Mesodermal cell (in vitro differentiated cells): ENCODE results near the gene MAST4.

Experiments
- H3K27ac ChIP-seq: 2 replicates; pipeline ENCODE4 v1.7.0; 2013; ENCODE audit warnings: mild to moderate bottlenecking, low read depth, low read length, moderate library complexity; ENCODE audit not compliant: severe bottlenecking
- H3K36me3 ChIP-seq: 2 replicates; pipeline ENCODE4 v1.7.1; 2013; ENCODE audit warnings: mild to moderate bottlenecking, low read length, moderate library complexity; ENCODE audit not compliant: control insufficient read depth, insufficient read depth
- H3K4me1 ChIP-seq: one replicate; pipeline ENCODE4 v1.7.1; 2013; ENCODE audit warnings: mild to moderate bottlenecking, low read length; ENCODE audit not compliant: insufficient read depth, control insufficient read depth, poor library complexity, severe bottlenecking
- H3K4me3 ChIP-seq: 2 replicates; pipeline ENCODE4 v1.7.0; 2013; ENCODE audit warnings: low read length, control low read depth, mild to moderate bottlenecking; ENCODE audit not compliant: insufficient read depth, poor library complexity, severe bottlenecking; ENCODE audit errors: extremely low read depth
- H3K9me3 ChIP-seq: 2 replicates; pipeline ENCODE4 v1.7.1; 2013; ENCODE audit warnings: mild to moderate bottlenecking, low read length, moderate library complexity; ENCODE audit not compliant: control insufficient read depth
- WGBS, 2 experiments: methylation state at CpG; one replicate each; pipeline ENCODE4 v1.1.5; 2013; ENCODE audit warnings: missing lambda C conversion rate in 2 of 2; ENCODE audit not compliant: insufficient coverage in 2 of 2; 5-methylcytosine and 5-hydroxymethylcytosine counted together

MAST4 gene

GRCh38 chr5:67029481-67029880, 433.3 kb downstream of the MAST4 start:
- H3K36me3 ChIP-seq, result no peaks in the 10 kb centered on the region
- H3K27ac ChIP-seq, result no peak overlapping the region
- no peak overlapping the region for H3K4me3 ChIP-seq
- H3K4me1 ChIP-seq, result peaks cover 34% of the 10 kb centered on the region
- no peaks in the 10 kb centered on the region for H3K9me3 ChIP-seq

GRCh38 chr5:67030289-67031056, 434.3 kb downstream of the MAST4 start:
- WGBS, 2 experiments, result 93% methylated on average over 2 of the region's 2 CpGs; no CpG with 5 or more reads in 1 of the 2 experiments
- Histone ChIP-seq H3K9me3 (no peaks in the 10 kb centered on the region), H3K4me1 (peaks cover 41% of the 10 kb centered on the region), H3K36me3 (no peaks in the 10 kb centered on the region), H3K4me3 (no peak overlapping the region), H3K27ac (no peak overlapping the region)

- 100% methylated on average over 1 of the region's 3 CpGs; no CpG with 5 or more reads in 1 of the 2 experiments for WGBS, 2 experiments
- H3K9me3 ChIP-seq, result no peaks in the 10 kb centered on the region
- no peak overlapping the region for H3K4me3 ChIP-seq
- H3K4me1 ChIP-seq, result peaks cover 43% of the 10 kb centered on the region
- H3K27ac ChIP-seq, result no peak overlapping the region
- H3K36me3 ChIP-seq, result no peaks in the 10 kb centered on the region
Observed at GRCh38 chr5:67031057-67031443, 434.9 kb downstream of the MAST4 start.

- Histone ChIP-seq H3K4me3 (no peak overlapping the region), H3K27ac (no peak overlapping the region), H3K9me3 (no peaks in the 10 kb centered on the region), H3K36me3 (no peaks in the 10 kb centered on the region), H3K4me1 (peaks cover 43% of the 10 kb centered on the region)
- WGBS, 2 experiments, result 92 to 100% methylated on average over 1 to 3 of the region's 3 CpGs
Observed at GRCh38 chr5:67031692-67032091, 435.5 kb downstream of the MAST4 start.

- H3K36me3 ChIP-seq, result no peaks in the 10 kb centered on the region
- H3K9me3 ChIP-seq, result no peaks in the 10 kb centered on the region
- H3K4me1 ChIP-seq, result peaks cover 44% of the 10 kb centered on the region
- H3K4me3 ChIP-seq, result no peak overlapping the region
- H3K27ac ChIP-seq, result no peak overlapping the region
- 100% methylated on average over 1 of the region's 2 CpGs; no CpG with 5 or more reads in 1 of the 2 experiments for WGBS, 2 experiments
Observed at GRCh38 chr5:67032921-67033664, 436.9 kb downstream of the MAST4 start.

- WGBS, 2 experiments, result 92 to 100% methylated on average over 1 to 4 of the region's 8 CpGs
- peaks cover 49% of the 10 kb centered on the region for H3K4me1 ChIP-seq
- no peak overlapping the region for H3K4me3 ChIP-seq
- no peak overlapping the region for H3K27ac ChIP-seq
- no peaks in the 10 kb centered on the region for H3K9me3 ChIP-seq
- H3K36me3 ChIP-seq, result no peaks in the 10 kb centered on the region
Observed at GRCh38 chr5:67033880-67034651, 437.9 kb downstream of the MAST4 start.

- Histone ChIP-seq H3K4me1 (peaks cover 50% of the 10 kb centered on the region), H3K27ac (no peak overlapping the region), H3K4me3 (no peak overlapping the region), H3K36me3 (no peaks in the 10 kb centered on the region), H3K9me3 (no peaks in the 10 kb centered on the region)
- 90 to 93% methylated on average over 2 of the region's 4 CpGs for WGBS, 2 experiments
Observed at GRCh38 chr5:67035098-67035740, 439.0 kb downstream of the MAST4 start.

- H3K36me3 ChIP-seq, result no peaks in the 10 kb centered on the region
- no CpG with 5 or more reads among the region's 1 CpG for WGBS, 2 experiments
- peaks cover 41% of the 10 kb centered on the region for H3K4me1 ChIP-seq
- H3K27ac ChIP-seq, result no peak overlapping the region
- no peak overlapping the region for H3K4me3 ChIP-seq
- H3K9me3 ChIP-seq, result no peaks in the 10 kb centered on the region
Observed at GRCh38 chr5:67037171-67037570, 441.0 kb downstream of the MAST4 start.

GRCh38 chr5:67038817-67039603, 442.8 kb downstream of the MAST4 start:
- H3K4me1 ChIP-seq, result peaks cover 38% of the 10 kb centered on the region
- H3K9me3 ChIP-seq, result no peaks in the 10 kb centered on the region
- peak overlapping the region; percentile 79 for H3K27ac ChIP-seq
- H3K4me3 ChIP-seq, result no peak overlapping the region
- 63 to 88% methylated on average over 1 to 4 of the region's 4 CpGs for WGBS, 2 experiments
- no peaks in the 10 kb centered on the region for H3K36me3 ChIP-seq
